ENCODE results near the gene SH2D4B.

Gene SH2D4B

DNA sequence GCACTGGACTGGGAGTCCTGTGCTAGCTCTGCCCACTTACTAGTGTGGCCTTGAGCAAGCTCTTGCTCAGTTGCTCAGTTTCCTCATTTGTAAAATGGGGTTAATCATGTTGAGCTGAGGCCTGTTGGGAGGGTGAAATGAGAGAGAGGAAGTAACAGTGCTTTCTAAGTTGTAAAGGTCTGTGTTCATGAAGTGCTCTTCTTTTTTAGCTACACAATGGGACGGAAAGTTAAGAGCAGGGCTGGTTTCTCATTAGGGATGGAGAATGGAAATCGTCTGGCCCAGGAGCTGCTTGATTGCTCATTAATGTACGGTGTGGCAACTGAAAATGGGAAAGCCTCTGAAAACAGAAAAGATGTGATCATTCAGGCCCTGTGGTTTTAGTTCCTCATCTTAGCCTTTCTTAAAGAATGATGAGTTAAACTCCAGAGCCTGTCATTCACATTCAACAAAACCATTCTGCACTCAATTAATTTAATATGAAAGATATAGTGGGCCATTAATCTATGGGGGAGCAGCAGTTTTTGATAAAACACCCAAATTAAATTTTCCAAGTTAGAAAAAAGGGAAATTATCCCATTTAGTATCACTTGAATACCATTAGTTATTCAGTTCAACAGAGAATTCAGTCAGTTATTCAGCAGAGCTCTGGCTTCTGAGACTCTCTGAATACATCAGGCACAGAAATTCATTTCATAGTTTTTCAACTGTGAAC lies 60.5 kb downstream of the SH2D4B start:
- no peak for DNase-seq

- DNase-seq, result no peak
These were observed 61.2 kb downstream of the SH2D4B start for GRCh38 chr10:80598951-80599350.

DNA sequence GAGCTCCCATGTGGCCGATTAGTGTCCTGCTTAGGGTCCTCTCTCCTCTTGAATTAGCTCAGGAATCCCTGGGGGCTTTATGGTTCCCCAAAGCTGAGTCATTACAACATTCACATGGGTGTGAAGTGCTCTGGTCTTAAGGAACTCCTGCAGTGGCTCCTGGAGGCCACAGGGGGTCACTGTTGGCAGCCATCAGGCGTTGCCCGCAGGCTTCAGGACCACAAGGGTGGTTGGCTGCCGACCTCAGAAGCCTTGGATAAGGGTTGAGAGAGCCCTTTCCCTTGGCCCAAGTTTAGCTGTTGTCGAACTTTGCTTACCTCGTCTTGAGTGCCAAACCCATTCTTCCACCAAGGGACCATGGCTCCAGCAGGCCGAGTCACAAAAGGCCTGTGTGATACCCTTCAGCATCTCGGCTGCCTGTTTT lies 61.7 kb downstream of the SH2D4B start:
- DNase-seq, result no peak

DNA sequence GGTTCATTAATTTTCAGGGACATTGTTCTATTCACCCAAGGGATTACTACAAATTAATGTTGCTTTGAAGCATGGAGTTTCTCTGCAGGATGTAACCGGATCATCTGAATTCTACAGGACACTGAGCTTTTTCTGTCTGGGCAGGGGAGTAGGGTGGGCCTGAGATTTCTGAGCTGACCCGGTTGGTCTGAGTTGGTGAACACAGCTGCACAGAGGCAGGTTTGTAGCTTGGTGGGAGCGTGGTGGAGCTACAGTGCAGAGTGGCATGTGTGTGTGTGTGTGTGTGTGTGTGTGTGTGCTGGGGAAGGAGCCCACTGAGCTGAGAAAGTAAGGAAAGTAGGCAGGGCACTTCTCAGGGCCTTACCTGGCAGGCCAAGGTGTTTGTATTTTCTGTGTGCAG lies 62.6 kb downstream of the SH2D4B start:
- DNase-seq, result no peak

- no peak for DNase-seq
These were observed 65.2 kb downstream of the SH2D4B start for GRCh38 chr10:80602881-80603280.

GRCh38 chr10:80603516-80603915 lies 65.8 kb downstream of the SH2D4B start:
- DNase-seq, result no peak

DNA sequence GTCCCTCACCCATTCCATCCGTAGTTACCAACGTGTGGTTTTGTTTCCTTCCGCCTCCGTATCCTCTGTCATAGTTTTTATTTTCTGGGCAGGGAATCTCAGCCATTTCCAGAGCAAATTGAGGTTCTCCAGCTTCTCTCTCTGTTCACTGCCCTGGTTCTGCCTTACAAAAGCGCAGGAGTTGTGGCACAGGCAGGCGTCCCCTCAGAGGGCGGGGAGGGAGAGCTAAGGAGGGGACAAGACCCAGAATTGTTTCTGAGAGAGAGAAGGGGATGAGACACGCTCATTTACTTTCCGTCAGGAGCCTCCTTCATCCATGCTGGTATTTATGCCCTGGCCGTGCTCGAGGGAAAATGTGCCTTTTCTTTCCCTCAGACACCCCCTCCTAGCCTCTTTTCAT lies 71.0 kb downstream of the SH2D4B start:
- no peak for DNase-seq

DNA sequence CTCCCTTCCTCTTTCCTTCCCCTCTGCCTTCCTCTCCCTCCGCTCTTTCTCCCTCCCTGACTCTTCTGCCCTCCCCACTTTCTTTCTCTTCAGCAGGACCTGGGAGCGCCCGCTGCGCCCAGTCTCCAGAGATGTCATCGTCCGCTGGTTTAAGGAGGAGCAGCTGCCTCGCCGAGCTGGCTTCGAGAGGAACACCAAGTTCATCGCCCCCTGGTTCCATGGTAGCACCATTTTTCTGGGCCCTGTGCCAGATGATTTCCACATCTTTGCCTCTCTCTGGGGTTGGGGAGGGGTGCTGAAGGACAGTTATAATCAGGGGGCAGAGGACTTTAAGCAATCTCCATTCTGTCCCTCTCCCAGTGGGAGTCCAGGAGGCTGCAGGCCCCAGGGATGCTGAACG lies 71.6 kb downstream of the SH2D4B start:
- no peak for DNase-seq

- DNase-seq, result no peak
These were observed 73.9 kb downstream of the SH2D4B start for GRCh38 chr10:80611481-80612185.

DNA sequence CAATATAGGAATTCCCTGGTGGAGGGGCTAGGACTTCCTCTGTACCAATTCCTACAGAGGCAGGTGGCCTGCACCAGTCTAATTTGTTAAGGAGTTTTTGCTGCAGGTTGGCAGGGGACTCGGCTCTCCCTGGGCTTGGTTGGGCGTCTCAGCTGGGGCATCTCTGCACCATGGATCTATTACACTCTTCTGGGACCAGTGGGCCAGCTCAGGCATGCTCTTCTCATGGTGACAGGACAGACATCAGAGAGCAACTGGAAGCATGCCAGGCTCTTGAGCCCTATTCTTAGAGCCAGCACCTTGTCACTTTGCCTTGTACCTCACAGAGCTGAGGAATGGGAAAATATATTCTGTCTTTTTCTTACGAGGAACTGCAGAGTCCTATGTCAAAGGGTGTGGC lies 74.6 kb downstream of the SH2D4B start:
- no peak for DNase-seq

- no peak for DNase-seq
These were observed 75.9 kb downstream of the SH2D4B start for GRCh38 chr10:80613466-80614170.

DNA sequence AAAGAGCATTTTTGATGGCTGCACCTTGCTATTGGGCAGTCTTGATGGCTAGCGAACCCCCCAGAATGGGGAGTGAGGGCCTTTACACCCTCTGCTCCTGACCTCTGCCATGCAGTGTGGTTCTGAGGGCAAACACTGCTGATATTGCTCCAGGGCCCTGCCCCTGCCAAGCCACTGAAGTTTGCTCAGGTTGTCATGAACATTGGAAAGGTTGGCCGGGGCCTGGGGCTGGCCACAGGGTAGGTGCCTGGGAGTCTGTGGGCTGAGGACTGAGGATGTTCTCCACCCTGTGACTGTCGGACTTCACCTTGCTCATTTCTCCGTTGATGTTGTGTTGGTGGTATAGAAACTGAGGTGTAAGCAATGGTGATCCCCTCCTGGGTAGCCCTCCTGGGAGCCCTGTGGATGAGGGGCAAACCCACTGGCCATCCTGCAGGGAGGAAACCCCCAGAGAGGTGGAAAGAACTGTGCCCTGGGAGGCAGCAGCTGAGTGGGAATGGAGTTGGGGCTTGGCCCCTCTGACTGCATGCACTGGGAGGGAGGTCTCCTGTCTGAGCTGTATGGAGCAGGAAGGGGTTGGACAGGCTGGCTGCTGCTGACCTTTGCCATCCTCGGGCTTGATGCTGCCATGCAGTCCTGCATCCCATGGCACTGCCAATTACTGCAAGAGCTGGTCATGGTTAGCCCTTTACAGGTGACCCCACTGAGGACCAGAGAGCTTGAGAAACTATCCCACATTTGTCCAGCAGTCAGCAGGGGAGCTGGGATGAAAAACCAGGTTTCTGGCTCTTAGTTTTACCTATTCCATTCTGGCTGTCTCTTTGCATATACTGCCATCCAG lies 77.1 kb downstream of the SH2D4B start:
- DNase-seq, result no peak

DNA sequence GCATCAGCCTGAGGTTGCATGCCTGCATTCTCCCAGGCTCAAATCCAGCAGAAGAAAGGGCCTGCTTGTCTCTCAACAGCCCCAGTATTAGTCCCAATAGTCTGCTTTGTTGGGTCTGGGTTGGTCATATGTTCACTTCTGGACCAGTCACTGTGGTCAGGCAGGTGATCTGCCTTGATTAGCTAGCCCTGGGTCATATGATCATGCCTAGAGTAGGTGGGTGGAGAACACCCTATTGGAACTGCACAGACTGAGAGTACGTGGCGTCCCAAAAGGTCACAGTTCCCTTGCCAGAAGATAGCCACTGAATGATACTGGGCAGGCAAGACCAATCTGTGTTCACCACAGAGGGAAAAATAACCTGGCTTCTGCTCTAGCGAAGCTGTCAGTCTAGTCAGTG lies 80.1 kb downstream of the SH2D4B start:
- DNase-seq, result no peak

DNA sequence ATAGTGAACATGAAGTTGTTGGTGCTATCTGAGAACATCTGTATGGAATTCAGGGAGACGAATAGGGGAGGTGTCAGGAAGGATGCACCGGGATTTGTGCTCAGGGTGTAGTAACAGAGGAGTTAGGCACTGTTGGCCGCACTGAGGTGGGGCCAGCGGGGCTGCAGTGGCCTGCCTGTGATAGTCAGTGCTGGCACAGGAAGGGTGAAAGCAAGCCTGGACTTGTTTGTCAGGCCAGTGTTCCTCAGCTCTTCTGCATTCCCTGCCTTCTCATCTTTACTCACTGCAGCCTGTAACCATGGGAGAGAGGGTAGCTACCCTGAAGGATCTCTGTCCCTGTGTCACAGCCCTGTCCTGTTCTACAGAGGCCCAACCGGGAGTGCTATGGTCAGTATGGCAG lies 81.3 kb downstream of the SH2D4B start:
- no peak for DNase-seq

DNA sequence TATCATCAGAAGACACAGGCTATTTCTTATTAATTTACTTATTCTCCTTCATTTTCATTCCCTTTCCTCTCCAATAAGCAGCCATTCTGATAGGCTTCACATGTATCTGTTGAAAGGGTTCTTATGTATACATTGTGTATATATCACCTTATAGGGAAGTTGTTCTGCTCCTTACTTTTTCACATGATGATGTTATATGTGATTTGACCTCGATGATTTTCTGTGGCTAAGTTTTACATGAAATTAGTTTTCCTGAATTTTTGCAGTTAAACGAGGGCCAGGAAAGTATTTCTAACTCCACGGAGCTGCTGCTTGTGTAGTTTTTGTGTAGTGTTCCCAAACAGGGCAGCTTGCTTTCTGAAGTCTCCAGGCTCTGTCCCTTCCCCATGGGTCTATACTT lies 84.5 kb downstream of the SH2D4B start:
- no peak for DNase-seq

DNA sequence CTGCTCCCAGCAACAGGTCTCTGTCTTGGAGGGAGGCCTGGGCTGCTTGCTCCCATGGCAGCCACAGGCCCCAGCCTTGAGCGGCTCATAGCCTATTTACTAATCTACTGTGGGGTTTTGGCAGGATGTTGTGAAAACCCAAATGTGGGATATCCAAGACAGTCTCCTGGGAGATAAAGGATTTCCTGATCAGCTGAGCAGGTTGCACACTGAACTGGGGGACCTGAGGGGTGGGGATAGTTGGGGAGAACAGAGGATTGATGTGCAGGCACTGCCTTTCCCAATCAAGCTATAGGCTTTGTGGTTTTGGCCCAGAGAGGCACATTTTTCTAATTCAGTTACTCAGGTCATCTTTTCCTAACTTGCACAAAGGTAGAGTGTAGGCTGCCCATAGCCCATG lies 92.6 kb downstream of the SH2D4B start:
- no peak for DNase-seq

DNA sequence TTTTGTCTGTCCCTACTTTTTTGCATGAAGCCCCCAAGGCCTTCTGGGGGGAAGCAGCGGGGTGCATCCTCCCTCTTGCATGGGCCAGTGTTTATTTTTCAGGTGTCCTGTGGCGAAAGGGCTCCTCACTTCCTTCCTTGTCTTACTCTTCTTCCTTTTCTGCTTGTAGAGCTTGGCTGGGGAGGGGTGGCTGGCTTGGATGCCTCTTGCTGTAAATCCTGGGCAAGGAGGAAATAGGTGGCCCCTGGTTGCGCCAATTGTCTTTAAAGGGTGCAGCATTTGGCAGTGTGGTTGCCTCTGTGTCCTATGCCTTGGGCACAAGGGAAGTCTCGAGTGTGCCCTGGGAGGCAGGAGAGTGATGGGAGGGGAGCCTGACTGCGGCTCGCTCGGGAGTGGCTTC lies 95.0 kb downstream of the SH2D4B start:
- no peak for DNase-seq

DNA sequence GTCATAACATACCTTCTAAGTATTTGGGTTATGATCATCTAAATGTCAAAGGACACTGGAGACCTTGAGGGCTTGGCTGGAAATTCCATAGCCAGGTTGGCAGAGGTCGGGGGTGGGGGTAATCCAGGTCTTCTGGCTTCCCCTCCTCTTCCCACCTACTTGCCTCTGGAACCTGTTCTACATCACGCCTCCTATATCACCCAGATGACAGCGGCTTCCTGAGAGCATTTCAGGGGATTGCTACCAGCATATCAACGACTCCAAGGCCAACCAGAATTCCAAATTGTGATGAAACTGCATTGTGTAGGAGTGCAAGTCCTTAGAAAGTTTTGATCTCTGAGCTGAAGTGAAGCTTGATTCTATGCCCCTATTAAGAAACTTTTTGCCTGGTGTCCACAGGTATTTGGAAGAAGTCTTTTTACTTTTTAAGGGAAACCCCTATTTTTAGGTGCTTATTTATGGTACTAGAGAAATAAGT lies 95.7 kb downstream of the SH2D4B start:
- DNase-seq, result no peak

GRCh38 chr10:80633910-80634309 lies 96.2 kb downstream of the SH2D4B start:
- DNase-seq, result no peak

GRCh38 chr10:80642661-80643060 lies 105.0 kb downstream of the SH2D4B start:
- no peak for DNase-seq

DNA sequence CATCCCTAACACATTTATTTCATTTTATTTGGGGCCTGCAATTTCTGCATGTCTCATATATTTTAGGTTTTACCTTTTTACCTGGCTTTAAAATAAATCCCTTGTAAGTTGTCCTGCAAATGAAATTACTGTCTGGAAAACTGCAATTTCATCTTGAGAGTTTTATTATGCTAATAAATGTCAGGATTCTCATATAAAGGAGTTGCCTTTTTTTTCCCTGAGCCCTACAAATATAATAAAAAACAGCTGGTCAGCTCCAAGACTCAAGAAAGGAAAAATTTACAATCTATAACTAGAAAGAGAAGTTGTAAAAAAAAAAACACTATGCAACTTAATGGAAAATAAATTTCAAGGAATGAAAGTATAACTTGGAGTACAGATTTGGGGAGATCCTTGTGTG lies 108.7 kb downstream of the SH2D4B start:
- no peak for DNase-seq

DNA sequence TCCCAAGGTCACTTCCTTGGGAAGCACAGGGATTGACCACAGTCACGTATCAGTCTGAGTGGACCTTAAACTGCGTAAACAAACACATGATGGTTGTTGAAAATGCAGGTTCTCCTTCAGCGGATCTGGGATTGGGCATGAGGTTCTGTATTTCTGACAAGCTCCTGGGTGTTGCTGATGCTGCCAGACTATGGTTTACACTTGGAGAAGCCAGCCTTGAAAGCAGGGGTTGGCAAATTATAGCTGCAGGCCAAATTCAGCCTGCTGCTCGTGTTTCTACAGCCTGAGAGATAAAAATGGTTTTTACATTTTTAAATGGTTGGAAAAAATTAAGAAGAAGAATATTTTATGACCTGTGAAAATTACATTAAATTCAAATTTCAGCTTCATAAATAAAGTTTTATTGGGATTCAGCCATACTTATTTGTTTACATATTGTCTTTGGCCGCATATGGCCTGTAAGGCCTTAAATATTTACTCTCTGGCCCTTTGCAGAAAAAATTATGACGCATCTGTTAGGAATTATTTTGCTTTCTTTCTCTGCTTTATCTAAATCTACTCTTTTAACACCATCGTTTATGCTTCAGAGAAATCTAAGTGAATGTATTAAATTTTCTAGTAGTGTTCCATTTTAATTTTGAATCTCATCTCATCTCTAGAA lies 109.6 kb downstream of the SH2D4B start:
- no peak for DNase-seq
